Kidney (tissue), 14 donors: ENCODE results near the gene MBOAT2. TPM values are rescaled to one million over a fixed set of nuclear protein-coding genes. Genes with fewer than 3 reads are reported as not detected.
"Not testable (repeated sequence)": the region's sequence is repeated elsewhere in the genome, so short reads cannot be mapped to it uniquely, and the experiment has no call there.

Source experiments
- DNase-seq, 5 donors: peaks; one replicate each; pipeline ENCODE4 v3.0.0-alpha.2; 2013 to 2020
- FAIRE-seq: peaks from 2 replicates; lab custom pipeline; 2012; peaks lifted over from hg19 to GRCh38; lab: Jason Lieb, UNC
- H3K27ac ChIP-seq, 2 donors: one replicate each; pipeline ENCODE4 v1.7.0; 2013; ENCODE audit warnings: low read depth in 2 of 2, low read length in 2 of 2, inconsistent platforms in 1 of 2
- H3K27me3 ChIP-seq: one replicate; pipeline ENCODE4 v1.7.1; 2013; ENCODE audit warnings: low read length, inconsistent platforms; ENCODE audit not compliant: control insufficient read depth, insufficient read depth
- H3K36me3 ChIP-seq, 3 donors: one replicate each; pipeline versions ENCODE4 v1.7.0 to v1.7.1; 2013; ENCODE audit warnings: low read length in 3 of 3, control low read depth in 1 of 3, inconsistent platforms in 1 of 3; ENCODE audit not compliant: insufficient read depth in 3 of 3, control insufficient read depth in 2 of 3
- H3K4me1 ChIP-seq, 3 donors: one replicate each; pipeline versions ENCODE4 v1.7.0 to v1.7.1; 2013; ENCODE audit warnings: low read length in 3 of 3, inconsistent platforms in 1 of 3, low read depth in 1 of 3; ENCODE audit not compliant: control insufficient read depth in 2 of 3, insufficient read depth in 2 of 3
- H3K4me3 ChIP-seq, 3 donors: one replicate each; pipeline versions ENCODE4 v1.7.0 to v1.8.1; 2013; ENCODE audit warnings: low read length in 3 of 3, control low read depth in 1 of 3, inconsistent platforms in 1 of 3
- H3K9ac ChIP-seq, 3 donors: one replicate each; pipeline versions ENCODE4 v1.7.0 to v1.7.1; 2013; ENCODE audit warnings: low read length in 3 of 3, control low read depth in 1 of 3, inconsistent platforms in 1 of 3
- H3K9me3 ChIP-seq, 3 donors: one replicate each; pipeline versions ENCODE4 v1.7.0 to v1.7.1; 2013; ENCODE audit warnings: low read length in 3 of 3, control low read depth in 1 of 3, inconsistent platforms in 1 of 3; ENCODE audit not compliant: control insufficient read depth in 2 of 3, insufficient read depth in 1 of 3
- CTCF ChIP-seq: IDR thresholded peaks from 3 replicates; pipeline ENCODE4 v1.5.1; 2012; ENCODE audit warnings: mild to moderate bottlenecking, moderate library complexity, borderline replicate concordance; ENCODE audit not compliant: insufficient read depth; ENCODE audit errors: extremely low read depth
- intact Hi-C: fragments of 100-400 bp; cut with DNase I; formaldehyde crosslinking; loops from one replicate; pipeline ENCODE4 v1.11.1; 2022
- polyA plus RNA-seq: library from polyadenylated mRNA; stranded (reverse); fragments of 350-450 nt; fragmentation: Illumina TruSeq; extraction: RNeasy Lipid Tissue Mini Kit (QIAGEN cat#74804); gene quantifications from one replicate; pipeline ENCODE4 v1.2.3, GENCODE V29; 2014; ENCODE audit warnings: low read depth, low replicate concordance; ENCODE audit not compliant: insufficient read depth
- total RNA-seq: library from RNA; stranded (reverse); fragmentation: NEBNext Ultra II Directional; extraction: Animal tissue kit (Norgen Biotek cat#: 25700); gene quantifications from one replicate; pipeline ENCODE4 v1.2.1, GENCODE V29; 2021
- donor health status: control.
- donor health status: control.
- donor health status: control.
- donor health status: control.
- donor health status: control.
- donor health status: DM: yes; HTN: yes; CAD: no.
- donor health status: Normal renal cell carcinoma (clear cell type).

MBOAT2 gene
- total and polyA plus RNA-seq, 2 donors from 2014 or later = 15.9 to 28.6 TPM

- Histone ChIP-seq H3K4me1 (no peaks in the 10 kb centered on the region), H3K27me3 (no peaks in the 10 kb centered on the region), H3K9me3 (no peaks in the 10 kb centered on the region), H3K9ac (no peak overlapping the region), H3K27ac (no peak overlapping the region), H3K4me3 (no peak overlapping the region), H3K36me3 (no peaks in the 10 kb centered on the region)
- no peak for TF ChIP-seq CTCF
- DNase-seq (no peak), FAIRE-seq (no peak)
- intact Hi-C loops = no loop called here
Observed at GRCh38 chr2:9050122-9050809, 46.8 kb upstream of the MBOAT2 start.

GRCh38 chr2:9045595-9045994, 42.1 kb upstream of the MBOAT2 start:
- intact Hi-C loops = no loop called here
- Histone ChIP-seq H3K4me3 (no peak overlapping the region), H3K27ac (no peak overlapping the region), H3K36me3 (no peaks in the 10 kb centered on the region), H3K27me3 (no peaks in the 10 kb centered on the region), H3K4me1 (no peaks in the 10 kb centered on the region), H3K9me3 (no peaks in the 10 kb centered on the region), H3K9ac (no peak overlapping the region)
- DNase-seq = no peak
- no peak for FAIRE-seq
- TF ChIP-seq CTCF = no peak

- H3K9ac ChIP-seq, H3K27ac ChIP-seq, H3K36me3 ChIP-seq, FAIRE-seq, H3K27me3 ChIP-seq, H3K4me3 ChIP-seq, intact Hi-C loops, DNase-seq, H3K9me3 ChIP-seq, H3K4me1 ChIP-seq: not testable (repeated sequence)
Observed at GRCh38 chr2:9043491-9043890, 40.0 kb upstream of the MBOAT2 start.

- Histone ChIP-seq H3K27ac (no peak overlapping the region), H3K9ac (no peak overlapping the region)
- intact Hi-C loops = no loop called here
Observed at GRCh38 chr2:9037166-9037565, 33.7 kb upstream of the MBOAT2 start.

More at GRCh38 chr2:9037166-9037565, 33.7 kb upstream of the MBOAT2 start:
- no peak for TF ChIP-seq CTCF
- FAIRE-seq (no peak), DNase-seq (no peak)
- Histone ChIP-seq H3K9me3 (no peaks in the 10 kb centered on the region), H3K27me3 (no peaks in the 10 kb centered on the region), H3K36me3 (no peaks in the 10 kb centered on the region), H3K4me1 (no peaks in the 10 kb centered on the region), H3K4me3 (no peak overlapping the region)
